GM19035 (cell line): ENCODE measurements around the gene HOMER3.

Experiments
- ATAC-seq: cut with Tn5 transposase; IDR thresholded peaks from one replicate; pipeline ENCODE4 v1.9.1; 2021; ENCODE audit not compliant: unreplicated experiment

Gene HOMER3

DNA sequence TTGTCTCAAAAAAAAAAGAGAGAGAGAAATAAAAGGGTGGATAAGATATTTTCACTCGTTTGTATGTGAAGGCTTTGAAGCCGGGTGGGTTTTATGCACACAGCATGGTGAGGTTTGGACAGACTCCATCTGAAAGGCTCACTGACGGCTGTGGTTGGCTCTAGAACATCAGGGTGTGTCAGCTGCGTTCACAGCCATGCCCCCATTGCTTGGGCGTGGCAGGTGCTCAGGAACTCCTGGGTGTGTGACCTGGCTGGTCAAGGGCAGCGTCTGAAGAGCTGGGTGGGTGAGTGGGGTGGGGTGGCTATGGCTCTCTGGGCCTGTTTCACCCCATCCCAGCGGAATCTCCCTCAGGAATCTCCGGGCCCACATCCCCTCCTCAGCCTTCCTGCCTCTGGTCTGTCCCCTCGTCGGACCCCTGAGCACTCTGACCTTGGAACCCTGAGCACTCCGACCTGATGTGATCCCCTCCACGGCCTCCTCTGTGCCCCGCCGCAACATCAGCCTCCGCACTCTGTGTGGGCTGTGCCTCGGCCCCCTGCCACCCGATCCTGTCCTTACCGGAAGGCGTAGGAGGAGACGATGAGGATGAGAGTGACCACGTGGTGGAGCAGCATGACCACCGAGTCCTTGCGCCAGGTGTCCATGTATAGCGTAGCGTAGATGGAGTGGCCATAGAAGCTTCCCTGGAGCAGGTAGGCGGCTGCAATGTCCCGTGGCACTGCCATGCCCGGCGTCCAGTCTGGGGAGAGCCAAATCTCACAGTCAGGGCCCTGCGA is 57.3 kb downstream of the HOMER3 start:
- no peak for ATAC-seq

DNA sequence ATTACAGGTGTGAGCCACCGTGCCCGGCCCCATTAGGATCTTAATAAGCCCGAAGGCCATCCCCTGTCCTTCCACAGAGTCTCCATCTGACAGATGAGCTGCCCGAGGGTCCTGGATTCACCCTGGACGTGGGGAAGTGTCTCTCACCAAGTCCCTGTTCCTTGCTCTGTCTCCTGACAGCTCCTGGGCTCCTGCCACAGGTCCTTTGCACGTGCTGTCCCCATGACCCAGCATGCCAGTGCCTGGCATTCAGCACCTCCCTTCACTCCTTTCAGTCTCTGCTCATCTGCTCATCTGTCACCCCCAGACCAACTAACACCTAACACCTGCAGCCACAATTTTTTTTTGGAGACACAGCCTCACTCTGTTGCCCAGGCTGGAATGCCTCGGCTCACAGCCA is 59.5 kb downstream of the HOMER3 start:
- ATAC-seq: no peak

DNA sequence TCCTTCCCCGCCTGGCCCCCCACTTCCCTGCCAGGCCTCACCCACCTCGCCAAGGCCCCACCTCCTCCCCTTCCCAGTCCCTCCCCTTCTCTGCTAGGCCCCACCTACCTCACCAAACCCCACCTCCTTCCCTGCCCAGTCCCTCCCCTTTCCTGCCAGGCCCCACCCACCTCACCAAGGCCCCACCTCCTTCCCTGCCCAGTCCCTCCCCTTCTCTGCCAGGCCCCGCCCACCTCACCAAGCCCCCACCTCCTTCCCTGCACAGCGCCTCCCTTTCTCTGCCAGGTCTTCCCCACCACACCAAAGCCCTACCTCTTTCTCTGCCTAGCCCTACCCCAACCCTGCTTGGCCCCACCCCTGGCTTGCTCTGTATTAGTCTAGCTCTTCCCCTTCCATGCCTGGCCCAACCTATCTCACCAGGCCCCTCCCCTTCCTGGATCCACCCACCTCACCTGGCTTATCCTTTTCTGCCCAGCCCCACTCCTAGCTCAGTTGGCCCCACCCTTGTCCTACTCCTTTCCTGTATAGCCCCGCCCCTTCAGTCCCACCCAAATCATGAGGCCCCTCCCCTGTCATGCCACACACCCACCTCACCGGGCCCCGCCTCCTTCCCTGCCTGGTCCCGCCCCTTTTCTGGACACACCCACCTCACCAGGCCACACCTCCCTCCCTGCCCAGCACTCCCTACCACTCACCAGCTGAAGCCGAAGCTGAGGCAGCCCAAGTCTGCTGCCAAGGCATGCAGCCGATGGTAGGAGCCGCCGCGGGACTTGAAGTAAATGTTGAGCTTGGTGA is 61.2 kb downstream of the HOMER3 start:
- no peak for ATAC-seq
